GM18867 (cell line): ENCODE data around the gene CEPT1.

Source experiments
- ATAC-seq: cut with Tn5 transposase; IDR thresholded peaks from one replicate; pipeline ENCODE4 v1.9.1; 2021; ENCODE audit warnings: mild to moderate bottlenecking, moderate library complexity; ENCODE audit not compliant: unreplicated experiment

CEPT1 gene

DNA sequence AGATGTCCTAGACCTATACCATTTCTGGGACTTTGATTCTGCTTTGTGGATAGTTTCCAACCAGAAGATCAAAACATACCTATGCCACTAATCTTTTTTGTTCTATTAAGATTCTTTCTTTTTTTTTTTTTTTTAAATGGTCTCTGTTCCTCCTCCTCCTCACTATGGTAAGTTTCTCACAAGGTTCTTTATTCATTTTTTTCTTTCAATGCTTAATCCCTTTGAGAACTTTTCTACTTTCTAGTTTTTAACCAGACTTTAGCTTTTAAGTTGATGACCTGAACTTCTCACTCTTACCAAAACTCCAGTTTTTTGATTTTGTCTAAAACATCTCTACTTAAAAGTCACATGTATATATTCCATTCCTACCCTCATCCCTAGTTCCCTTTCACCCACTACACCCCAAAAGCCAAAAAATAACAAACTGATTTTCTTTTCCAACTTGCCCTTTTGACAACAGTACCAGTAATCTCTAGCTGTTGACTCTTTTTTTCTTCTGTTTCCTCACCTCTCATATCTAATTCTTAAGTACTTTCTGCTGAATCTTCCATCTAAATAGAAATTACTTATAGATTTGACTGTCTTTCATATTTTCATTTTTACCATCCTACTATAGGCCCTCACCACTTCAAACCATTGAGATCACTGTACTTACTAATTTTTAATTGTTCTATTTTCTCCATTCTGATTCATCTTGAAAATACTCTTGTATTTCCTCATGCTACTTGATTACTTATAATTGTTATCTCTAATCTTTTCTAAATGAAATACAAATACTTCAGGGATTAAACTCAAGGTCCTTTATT is 6.1 kb downstream of the CEPT1 start:
- no peak for ATAC-seq

DNA sequence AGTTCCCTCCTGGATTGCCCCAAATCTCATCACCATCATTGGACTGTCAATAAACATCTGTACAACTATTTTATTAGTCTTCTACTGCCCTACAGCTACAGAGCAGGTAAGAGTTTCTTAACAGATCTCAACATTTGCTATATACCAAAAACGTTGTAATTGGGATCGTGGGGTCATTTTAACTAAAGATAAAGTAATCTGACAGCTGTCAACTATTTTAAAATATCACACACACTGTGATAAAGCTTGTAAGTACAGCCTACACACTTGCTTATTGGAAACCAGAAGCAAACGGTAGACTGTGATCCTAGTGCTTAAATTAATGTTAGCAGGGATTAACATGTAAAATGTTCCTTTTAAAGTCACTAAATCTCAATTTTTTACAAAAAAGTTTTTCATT is 7.9 kb downstream of the CEPT1 start:
- ATAC-seq = no peak

GRCh38 chr1:111148376-111148881 is 8.4 kb downstream of the CEPT1 start:
- peak; percentile 66 for ATAC-seq

DNA sequence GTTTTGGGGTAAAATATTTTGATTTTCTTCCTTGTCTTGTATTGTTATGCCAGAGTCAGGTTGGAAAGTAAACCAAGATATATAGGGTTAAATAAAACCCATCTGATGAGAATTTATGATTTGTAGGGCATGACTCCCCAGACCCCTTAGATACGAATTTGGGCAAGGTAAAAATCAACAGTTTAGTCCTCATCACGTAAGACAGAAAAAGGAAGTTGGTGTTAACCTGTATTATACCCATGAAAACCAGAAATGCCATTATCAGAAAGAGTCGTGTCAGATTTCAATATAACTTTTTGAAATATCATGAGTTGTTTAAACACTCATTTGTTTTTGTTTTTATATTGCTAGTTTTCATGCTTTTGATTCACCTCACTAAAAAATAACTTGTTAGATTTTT is 11.8 kb downstream of the CEPT1 start:
- ATAC-seq = no peak

DNA sequence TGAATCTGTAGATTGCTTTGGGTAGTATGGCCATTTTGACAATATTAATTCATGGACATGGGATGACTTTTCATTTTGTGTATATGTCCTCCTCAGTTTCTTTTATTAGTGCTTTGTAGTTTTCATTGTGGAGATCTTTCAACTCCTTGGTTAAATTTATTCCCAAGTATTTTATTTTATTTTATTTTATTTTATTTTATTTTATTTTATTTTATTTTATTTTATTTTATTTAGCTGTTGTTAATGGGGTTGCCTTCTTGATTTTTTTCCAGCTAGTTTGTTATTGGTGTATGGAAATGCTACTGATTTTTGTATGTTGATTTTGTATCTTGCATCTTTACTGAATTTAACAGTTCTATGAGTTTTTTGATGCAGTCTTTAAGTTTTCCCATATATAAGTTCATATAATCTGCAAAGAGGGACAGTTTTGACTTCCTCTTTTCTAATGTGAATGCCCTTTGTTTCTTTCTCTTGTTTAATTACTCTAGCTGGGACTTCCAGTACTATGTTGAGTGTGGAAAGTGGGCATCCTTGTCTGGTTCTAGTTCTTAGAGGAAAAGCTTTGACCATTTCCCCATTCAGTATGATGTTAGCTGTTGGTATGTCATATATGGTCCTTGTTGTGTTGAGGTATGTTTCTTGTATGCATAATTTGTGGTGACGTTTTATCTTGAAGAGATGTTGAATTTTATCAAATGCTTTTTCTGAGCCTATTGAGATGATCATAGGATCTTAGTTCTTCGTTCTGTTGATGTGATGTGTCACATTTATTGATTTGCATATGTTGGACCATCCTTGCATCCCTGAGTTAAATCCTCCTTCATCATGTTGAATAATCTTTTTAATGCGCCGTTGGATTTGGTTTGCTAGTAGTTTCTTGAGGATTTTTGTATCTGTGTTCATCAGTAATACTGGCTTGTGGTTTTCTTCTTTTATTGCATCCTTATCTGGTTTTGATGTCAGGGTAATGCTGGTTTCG is 14.3 kb downstream of the CEPT1 start:
- ATAC-seq = no peak

DNA sequence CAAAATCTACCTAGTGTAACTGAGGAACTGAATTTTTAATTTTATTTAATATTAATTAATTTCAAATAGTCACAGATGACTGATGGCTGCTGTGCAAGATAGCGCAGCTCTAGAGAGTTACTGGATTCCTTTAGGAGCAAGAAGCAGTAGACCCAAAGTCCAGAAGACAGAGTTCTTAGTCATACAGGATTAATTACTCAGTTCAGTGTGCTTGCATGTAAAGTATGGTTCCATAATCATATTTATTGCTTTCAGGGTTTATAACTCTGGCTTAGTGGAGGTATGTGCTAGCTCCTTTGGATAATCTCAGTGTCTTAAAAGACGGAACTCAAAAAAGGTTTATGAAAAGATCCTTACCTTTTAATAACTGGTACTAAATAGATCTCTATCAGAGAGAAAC is 17.4 kb downstream of the CEPT1 start:
- no peak for ATAC-seq

GRCh38 chr1:111161843-111162487 is 21.9 kb downstream of the CEPT1 start:
- ATAC-seq = no peak

- no peak for ATAC-seq
These were observed 22.5 kb downstream of the CEPT1 start for GRCh38 chr1:111162488-111162880.

DNA sequence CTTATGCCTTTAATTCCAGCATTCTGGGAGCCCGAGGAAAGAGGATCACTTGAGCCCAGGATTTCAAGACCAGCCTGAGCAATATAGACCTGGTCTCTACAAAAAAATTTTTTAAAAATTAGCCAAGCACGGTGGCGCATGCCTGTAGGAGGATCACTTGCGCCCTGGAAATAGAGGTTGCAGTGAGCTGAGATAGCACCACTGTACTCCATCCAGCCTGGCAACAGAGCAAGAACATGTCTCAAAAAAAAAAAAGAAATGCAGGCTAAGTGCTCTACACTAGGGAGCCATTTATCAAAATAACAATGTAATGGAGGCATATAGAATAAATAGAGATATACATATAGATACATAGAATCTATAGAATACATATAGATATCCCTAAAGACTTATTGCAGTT is 23.3 kb downstream of the CEPT1 start:
- ATAC-seq = no peak

- ATAC-seq = no peak
These were observed 24.1 kb downstream of the CEPT1 start for GRCh38 chr1:111164151-111164550.

GRCh38 chr1:111172463-111172862 is 32.4 kb downstream of the CEPT1 start:
- ATAC-seq = no peak

GRCh38 chr1:111174070-111174469 is 34.0 kb downstream of the CEPT1 start:
- ATAC-seq = peak; percentile 29

DNA sequence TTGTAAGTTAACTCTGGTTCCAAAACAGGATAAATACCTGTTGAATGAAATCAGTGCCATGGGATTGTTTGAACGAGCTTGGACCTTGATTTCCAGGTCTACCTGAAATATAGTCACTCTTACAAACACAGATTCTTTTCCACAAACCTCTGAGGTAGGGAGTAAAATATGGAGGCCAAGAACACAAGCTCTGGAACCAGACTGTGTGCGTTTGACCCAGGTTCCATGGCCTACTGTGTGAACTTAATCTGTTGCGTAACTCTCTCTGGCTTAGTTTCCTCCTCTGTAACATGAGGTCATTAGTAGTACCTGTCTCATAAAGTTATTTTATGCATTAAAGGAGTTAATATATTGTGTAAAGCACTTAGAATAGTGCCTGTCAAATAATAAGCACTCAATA is 35.3 kb downstream of the CEPT1 start:
- no peak for ATAC-seq

GRCh38 chr1:111176678-111177077 is 36.7 kb downstream of the CEPT1 start:
- peak; percentile 67 for ATAC-seq

- ATAC-seq = no peak
These were observed 40.0 kb downstream of the CEPT1 start for GRCh38 chr1:111179968-111180533.

DNA sequence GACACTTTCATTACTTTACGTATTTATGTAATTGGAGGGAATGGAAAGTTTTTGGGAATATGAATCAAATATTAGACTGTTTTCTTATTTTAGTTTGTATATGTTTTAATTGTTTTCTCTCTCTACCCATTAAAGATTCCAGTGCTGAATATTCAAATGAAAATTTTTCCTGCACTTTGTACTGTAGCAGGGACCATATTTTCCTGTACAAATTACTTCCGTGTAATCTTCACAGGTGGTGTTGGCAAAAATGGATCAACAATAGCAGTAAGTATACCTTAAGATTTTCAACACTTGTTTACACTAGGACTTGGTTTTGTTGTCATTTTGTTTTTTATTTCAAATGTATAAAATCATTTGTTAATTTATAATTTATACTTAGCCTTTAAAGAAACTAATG is 42.0 kb downstream of the CEPT1 start:
- ATAC-seq = no peak

DNA sequence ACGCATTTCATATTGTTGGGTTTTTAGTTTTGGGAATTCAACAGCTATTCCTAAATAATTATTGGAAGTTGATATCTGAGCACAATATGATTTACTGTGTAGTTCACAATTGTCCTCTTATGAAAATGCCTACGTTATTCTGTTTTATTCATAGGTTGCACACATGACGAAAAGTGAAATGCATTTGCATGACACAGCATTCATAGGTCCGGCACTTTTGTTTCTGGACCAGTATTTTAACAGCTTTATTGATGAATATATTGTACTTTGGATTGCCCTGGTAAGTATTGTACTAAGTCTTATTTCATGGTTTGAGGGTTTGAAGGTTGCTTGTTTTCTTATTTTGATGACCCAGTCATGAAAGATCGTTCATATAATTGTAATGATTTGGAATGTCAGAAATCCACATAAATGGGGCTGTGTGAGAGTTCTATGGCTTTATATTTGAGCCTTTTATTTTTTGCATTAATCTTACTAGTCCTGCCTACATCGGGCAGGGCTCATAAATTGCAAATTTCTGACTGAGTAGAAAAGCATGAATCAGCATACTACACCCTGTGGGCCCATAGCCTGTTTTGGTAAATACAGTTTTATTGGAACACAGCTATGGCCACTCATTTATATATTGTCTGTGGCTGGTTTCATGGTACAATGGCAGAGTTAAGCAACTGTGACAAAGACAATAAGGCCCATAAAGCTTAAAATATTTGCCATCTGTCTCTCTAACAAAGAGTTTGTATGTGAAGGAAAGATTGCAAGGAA is 43.5 kb downstream of the CEPT1 start:
- ATAC-seq = no peak

DNA sequence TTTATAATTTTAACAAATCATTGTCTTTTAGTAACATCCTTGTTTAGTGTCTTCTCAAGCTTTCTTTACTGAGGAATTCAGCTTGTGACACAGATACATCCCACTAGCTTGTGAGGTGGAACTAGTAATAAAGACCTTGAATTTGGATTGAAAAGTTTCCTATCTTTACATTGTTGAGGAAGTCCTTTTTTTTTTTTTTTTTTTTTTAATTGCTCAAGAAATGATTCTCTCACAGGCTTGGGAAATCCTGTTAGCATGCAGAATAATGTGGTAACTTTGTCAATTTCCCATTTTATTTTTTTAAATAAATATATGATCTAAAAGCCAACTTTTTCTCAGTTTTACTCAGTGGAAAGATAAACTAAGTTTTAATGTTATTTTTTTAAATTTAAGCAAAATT is 44.6 kb downstream of the CEPT1 start:
- no peak for ATAC-seq

GRCh38 chr1:111190931-111191451 is 51.0 kb downstream of the CEPT1 start:
- no peak for ATAC-seq

DNA sequence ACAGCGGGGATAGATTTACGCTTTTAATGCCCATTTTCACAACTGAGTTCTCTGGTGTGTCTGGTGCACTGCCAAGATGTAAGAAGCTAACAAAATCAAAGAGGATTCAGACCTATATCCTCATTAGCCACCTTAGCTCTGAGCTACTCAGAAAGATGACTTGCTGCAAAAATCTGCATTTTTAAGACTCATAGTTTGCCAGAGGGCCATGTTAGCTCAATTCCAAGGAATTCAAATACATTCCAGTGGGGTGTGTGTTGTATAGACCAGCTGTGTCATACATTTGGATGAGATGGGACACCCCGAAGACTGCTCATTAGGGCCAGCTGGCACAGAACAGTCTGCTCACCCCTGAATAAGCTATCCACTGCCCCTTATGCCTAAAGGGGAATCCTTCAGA is 51.5 kb downstream of the CEPT1 start:
- no peak for ATAC-seq
